GM10847 (cell line): Measurements from ENCODE around the gene NFX1.

ENCODE experiments used
- POLR2A ChIP-seq: IDR thresholded peaks from 2 replicates; pipeline ENCODE4 v1.6.1; 2011; ENCODE audit not compliant: insufficient read length; ENCODE audit errors: extremely low read depth

NFX1 gene

DNA sequence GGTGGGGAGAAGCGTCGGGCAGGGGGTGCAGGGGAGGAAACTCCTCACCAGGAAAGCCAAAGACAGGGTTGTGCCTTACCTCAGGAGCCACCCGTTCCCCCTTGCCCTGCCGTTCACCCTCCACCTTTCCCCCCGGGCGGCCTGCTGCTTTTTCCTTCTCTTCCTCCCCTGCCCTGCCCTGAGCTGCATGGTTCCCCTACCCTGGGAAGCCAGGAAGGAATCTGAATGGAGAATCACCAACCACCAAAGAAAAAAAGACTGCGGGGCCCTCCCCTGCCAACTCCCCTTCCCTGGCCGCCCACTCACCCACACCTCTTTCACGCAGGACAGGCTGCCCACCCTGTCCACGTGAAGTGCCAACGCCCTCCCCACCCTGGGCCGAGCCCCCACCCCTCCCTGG lies 820 bp upstream of the NFX1 start:
- TF ChIP-seq POLR2A, result no peak

DNA sequence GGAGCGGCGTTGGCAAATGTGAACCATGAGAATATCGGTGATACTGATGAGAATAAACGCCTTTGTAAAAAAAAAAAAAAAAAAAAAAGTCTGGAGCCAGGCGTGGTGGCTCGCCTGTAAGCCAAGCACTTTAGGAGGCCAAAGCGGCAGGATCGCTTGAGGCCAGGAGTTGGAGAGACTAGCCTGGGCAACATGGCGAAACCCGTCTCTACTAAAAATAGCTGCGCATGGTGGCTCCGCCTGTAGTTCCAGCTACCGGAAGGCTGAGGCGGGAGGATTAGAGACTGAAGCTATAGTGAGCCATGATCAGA lies 425 bp upstream of the NFX1 start:
- no peak for TF ChIP-seq POLR2A

DNA sequence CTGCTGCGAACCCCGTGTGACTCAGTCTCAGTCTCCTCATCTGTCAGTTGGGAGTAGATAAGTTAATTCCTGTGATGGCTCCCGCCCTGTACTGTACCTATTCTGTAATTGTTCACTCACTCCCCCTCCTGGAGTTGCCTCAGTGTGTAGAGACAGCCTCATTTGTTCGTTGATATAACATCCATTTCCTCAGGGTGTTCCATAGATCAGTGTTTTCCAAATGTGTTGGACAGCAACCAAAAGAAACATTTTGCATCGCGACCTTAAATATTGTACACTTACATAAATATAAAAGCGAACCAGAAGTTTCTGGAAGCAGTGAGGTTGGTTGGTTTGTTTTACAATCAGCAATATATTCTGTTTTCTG lies 698 bp downstream of the NFX1 start:
- no peak for TF ChIP-seq POLR2A

DNA sequence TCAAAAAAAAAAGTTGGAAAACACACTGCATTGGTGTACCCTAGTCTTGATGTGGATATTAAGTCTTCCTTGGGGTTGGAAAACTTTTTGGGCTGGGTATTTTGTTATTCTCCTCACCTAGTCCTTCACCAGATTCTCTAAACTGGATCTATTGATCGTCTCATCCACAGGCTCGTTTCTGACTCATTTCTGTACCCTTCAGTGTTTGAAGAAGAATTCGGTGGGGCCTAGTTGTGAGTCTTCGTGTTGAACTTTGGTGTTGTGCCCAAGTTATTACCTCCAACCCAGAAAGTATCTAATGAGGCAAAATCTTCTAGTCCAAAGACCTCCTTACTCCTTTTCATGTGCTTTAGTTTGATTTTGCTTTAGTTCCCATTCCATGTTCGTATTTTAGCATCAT lies 1.6 kb downstream of the NFX1 start:
- no peak for TF ChIP-seq POLR2A

DNA sequence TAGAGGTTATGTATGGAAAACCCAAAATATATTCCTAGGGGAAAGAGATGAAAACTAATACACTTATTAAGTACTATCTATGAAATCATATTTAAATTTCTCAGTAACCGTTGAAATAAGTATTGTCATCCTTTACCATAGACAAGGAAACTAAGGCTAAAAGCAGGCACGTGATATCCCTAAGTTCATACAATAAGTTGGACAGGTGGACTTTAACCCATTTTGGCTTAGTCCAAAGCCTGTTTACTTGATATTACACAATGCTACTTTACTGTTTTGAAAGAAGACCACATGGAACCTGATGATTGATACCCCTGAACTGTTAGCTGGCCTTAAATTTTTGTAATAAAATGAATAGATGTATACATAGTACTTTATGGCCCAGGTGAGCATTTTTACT lies 3.5 kb downstream of the NFX1 start:
- no peak for TF ChIP-seq POLR2A

DNA sequence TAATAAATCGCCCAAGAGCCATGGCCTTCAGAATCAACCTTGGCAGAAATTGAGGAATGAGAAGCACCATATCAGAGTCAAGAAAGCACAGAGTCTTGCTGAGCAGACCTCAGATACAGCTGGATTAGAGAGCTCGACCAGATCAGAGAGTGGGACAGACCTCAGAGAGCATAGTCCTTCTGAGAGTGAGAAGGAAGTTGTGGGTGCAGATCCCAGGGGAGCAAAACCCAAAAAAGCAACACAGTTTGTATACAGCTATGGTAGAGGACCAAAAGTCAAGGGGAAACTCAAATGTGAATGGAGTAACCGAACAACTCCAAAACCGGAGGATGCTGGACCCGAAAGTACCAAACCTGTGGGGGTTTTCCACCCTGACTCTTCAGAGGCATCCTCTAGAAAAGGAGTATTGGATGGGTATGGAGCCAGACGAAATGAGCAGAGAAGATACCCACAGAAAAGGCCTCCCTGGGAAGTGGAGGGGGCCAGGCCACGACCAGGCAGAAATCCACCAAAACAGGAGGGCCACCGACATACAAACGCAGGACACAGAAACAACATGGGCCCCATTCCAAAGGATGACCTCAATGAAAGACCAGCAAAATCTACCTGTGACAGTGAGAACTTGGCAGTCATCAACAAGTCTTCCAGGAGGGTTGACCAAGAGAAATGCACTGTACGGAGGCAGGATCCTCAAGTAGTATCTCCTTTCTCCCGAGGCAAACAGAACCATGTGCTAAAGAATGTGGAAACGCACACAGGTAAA lies 4.5 kb downstream of the NFX1 start:
- TF ChIP-seq POLR2A, result no peak

DNA sequence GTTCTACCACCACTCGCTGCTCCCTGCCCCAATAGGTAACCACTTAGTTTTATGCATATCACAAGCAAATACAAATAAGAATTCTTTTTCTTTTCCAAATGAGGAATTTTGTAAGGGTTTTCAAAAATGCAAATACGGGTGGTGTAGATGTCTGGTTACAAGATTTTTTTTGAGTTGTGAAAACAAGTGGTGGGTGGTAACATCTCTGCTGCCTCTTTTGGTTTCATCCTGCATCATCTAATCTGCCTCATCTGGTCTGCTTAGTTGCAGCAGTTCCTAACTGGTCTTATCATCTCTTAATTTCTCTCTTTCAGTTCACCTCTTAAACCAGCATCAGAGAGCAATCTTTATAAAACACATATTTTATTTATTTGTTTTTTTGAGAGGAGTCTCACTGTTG lies 5.3 kb downstream of the NFX1 start:
- TF ChIP-seq POLR2A, result no peak

DNA sequence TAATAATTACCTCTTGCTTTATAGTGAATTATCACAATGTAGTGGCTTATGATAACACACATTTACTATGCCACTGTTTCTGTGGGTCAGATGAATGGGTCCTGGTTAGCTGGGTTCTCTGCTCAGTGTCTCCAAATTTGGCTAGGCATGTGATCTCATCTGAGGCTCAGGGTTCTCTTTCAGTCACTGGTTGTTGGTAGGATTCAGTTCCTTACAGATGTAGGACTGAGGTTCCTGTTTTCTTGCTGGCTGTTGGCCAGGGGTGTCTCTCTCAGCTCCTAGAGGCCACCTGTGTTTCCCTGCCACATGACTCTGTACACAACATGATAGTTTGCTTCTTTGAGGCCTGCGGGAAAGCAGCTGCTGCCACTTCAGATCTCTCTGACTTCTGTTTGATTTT lies 7.1 kb downstream of the NFX1 start:
- TF ChIP-seq POLR2A, result no peak

DNA sequence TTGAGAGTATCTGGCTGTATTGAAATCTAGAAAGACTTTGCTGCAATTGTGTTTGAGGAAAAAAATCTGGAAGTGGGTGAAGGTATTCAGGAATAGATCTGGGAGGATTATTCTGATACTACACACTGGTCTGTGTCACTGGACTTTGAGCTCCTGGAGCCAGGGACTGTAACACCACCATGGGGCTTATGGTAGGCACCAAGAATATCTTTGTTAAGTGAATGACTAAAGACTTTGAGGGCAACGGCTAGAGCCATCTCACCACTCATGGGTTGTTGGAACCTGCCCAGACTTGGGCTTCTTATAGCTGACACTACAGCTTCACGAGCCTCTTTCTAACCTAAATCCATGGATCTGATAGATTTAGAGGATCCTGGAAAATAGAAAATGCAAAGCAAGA lies 10.2 kb downstream of the NFX1 start:
- no peak for TF ChIP-seq POLR2A

DNA sequence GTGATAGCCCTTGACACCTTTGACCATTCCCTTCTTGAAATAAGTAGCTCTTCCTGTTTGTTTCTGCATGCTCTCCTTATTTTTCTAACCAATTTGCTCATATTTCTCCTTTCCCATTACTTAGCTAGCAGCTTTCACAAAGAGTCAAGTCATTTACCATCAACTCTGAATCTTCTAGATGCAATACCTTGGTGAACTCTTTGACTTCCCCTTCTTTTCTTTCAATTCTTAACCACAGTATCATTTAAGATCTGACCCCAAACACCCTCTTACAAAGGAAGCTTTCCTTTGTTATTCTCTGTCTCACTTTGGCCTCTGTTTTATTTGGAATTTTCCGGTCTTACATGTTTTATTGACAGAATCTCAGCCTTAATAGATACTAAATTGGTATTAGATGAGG lies 14.0 kb downstream of the NFX1 start:
- no peak for TF ChIP-seq POLR2A

DNA sequence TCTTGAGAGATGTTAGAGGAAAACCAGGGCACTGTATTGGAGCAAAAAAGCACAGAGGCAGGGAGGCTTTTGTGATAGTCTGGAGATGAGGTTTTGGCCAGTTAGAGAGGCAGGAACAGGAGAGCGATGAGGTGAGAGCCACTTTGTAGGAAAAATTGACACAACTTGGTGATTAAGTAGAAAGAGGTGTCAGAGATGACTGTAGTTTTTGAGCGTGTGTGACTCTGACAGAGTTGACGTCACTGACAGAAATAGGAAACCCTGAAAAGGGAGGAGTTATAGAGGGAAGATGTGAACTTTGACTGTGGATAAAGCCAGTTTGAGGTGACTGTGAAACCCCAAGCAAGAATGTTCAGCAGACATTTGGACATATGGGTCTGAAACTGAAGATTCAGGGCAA lies 15.7 kb downstream of the NFX1 start:
- no peak for TF ChIP-seq POLR2A

DNA sequence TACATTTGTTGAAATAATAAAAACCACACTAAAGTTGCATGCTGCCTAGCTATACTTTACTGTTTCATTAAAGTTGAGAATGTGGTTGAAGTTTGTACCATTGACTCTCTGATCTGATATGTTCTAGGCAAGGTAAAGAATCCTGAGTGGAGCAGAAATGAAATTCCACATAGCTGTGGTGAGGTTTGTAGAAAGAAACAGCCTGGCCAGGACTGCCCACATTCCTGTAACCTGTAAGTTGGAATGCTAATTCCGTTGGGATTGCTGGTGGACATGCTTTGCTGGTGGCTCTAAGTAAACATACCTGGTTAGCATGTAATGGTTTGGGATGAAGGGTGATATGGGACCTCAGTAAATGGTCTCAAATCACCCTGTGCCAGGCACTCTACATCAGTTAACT lies 16.8 kb downstream of the NFX1 start:
- TF ChIP-seq POLR2A, result no peak

DNA sequence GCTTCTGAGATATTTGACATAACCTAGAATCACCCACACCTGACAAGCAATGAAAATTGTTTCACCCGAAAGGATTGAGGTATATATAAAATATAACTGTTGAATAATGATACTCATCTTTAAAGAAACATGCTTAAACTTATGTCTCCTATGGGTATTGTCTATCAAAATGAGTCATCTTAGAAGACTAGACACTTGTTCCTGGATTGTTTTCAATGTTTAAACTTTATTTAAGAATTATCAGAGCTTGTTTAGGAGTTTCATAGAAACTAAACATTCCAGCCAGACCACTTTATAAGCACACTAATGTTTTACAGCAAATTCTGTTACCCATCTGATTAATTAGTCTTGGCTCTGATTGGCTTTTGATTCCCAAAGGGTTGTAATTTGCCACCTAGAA lies 19.6 kb downstream of the NFX1 start:
- no peak for TF ChIP-seq POLR2A

DNA sequence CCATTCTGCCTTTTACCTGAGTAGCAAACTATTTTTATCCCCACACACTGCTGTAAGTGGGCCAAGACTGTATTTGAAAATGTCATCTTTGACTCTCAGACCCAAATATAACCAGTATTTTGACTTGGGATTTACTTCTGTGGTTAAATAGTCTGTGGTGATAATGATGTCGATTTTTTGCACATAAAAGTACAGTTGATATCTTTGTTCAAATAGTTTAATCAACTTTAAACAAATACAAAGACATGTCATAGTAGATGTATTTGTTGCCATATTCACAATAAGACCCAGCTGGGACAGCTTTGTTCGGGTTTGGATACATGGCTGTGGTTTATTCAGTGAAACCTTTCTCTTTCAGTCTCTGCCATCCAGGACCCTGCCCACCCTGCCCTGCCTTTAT lies 20.4 kb downstream of the NFX1 start:
- no peak for TF ChIP-seq POLR2A

DNA sequence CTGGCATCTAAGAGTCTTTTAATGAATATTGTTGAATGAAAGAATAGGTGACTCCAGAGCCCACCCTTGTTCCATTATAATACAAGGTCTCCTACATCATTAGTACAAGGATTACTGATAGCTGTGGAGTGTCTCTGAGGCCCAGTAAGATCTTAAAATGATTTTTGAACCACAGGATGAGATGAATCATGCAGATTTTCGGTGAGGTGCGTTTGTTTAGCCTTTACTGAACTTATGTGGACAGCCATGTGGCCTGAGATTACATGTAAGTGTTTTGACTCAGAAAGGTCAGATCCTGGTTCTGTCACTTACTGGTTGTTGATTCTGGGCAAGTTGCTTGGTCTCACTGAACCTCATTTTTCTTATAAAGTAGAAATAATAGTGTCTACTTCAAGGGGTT lies 21.6 kb downstream of the NFX1 start:
- no peak for TF ChIP-seq POLR2A

DNA sequence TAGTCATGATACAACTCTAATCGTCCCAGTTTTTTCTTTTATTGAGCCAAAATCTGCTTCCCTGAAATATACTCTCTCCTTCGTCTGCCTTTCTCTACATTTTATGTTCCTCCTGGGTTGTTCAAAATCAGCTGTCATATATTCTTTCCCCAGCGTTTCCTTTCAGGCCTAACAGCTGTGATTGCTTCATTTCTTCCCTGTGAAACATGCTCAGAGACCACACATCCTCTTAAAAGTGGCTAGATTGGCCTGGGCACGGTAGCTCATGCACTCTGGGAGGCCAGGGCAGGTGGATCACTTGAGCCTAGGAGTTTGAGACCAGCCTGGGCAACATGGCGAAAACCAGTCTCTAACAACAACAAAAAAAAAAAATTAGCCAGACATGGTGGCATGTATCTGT lies 25.1 kb downstream of the NFX1 start:
- TF ChIP-seq POLR2A, result no peak

DNA sequence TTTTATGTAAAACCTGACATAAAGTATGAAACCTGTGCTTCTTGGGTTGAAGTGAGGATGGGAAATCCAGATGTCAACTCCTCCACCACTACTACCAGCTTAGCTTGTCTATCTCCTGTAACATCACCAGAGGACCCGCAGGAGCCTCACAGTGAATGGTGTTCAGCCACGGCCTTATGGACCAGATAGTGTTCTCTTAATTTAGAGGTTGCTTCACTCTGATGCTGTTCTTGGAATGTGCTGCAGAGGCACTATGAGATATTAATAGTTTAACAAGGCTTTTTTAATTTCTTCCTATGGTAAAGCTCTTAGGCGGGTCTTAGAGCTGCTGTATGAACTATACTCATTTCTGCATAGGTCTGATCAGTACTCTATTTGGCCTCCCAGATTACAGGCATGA lies 27.9 kb downstream of the NFX1 start:
- no peak for TF ChIP-seq POLR2A

DNA sequence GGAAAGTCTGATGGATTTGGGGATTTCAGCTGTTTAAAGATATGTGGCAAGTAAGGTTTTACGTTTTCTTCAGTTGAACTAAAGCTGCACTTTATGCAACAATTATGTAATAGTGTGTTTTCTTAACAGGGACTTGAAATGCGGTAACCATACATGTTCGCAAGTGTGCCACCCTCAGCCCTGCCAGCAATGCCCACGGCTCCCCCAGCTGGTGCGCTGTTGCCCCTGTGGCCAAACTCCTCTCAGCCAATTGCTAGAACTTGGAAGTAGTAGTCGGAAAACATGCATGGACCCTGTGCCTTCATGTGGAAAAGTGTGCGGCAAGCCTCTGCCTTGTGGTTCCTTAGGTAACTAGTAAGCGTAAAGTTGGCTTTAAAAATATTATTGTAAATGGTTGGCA lies 28.5 kb downstream of the NFX1 start:
- no peak for TF ChIP-seq POLR2A

DNA sequence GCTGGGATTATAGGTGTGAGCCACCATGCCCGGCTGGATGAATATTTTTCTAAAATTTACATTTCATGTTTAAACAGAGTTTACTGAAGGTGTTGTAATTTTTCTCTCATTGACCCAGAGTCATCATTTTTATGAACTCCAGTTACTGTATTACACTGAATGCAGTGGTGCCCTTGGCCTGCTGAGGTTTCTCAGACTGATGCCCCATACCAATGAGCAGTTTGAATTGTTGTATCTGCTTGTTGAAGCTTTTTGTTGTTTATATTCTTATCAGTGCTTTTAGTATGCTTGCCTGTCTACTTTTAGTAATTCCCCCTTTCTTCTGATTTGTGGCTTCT lies 29.9 kb downstream of the NFX1 start:
- no peak for TF ChIP-seq POLR2A
